Activated T-helper 17 cell treated with anti-CD3 and anti-CD28 coated beads, Interleukin-2, amount 50 U/mL, for 72 hours (primary cell): ENCODE data around the gene TRIM32. TPM values are rescaled to one million over a fixed set of nuclear protein-coding genes. Genes with fewer than 3 reads are reported as not detected.
"Not testable (repeated sequence)": the region's sequence is repeated elsewhere in the genome, so short reads cannot be mapped to it uniquely, and the experiment has no call there.

Source experiments
- ATAC-seq: fragments of 150-1000 bp; cut with Tn5 transposase; replicated peaks from 2 replicates; pipeline ENCODE4 v1.10.0; 2021; ENCODE audit warnings: mild to moderate bottlenecking, moderate library complexity
- H3K27ac Mint-ChIP-seq: one replicate; pipeline ENCODE4 v1.8.0; 2022; ENCODE audit warnings: mixed read lengths
- H3K27me3 Mint-ChIP-seq: one replicate; pipeline ENCODE4 v1.8.0; 2022; ENCODE audit warnings: mixed read lengths
- H3K36me3 Mint-ChIP-seq: one replicate; pipeline ENCODE4 v1.8.0; 2022; ENCODE audit warnings: low read depth, mild to moderate bottlenecking, mixed read lengths
- H3K4me1 Mint-ChIP-seq: one replicate; pipeline ENCODE4 v1.8.0; 2022; ENCODE audit warnings: mixed read lengths
- H3K4me3 Mint-ChIP-seq: one replicate; pipeline ENCODE4 v1.8.0; 2022; ENCODE audit warnings: mild to moderate bottlenecking, mixed read lengths
- H3K9me3 Mint-ChIP-seq: one replicate; pipeline ENCODE4 v1.8.0; 2022; ENCODE audit warnings: mixed read lengths
- total RNA-seq, 2 donors: library from RNA; stranded (reverse); gene quantifications; one replicate each; pipeline ENCODE4 v1.2.3, GENCODE V29; 2022

Gene TRIM32
- total RNA-seq, 2 donors from 2014 or later: 14.8 to 15.7 TPM

DNA sequence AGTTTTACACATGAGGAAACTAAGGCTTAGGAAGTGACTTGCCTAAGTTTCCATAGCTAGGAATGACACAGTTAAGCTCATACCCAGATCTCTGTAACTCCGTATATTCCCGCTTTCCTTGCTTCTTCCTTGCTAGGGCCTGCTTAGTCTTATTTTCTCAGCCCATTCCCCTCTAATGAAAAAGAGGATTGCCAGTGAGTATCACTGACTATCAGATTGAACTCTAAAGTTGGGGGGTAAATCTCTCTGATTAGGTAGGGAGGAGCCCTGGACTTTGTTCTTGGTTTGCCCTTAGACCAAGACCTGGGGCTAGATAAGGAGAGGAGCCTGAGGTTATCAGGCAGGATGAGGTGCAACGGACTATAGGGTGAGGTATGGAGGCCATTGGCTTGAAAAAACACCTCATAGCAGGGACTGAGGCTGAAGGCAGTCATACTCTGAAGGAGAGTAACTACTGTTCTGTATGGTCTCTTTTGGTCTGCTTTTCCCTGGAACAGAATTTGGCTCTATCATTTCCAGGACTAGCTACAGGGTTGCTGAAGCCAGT is 2.5 kb downstream of the TRIM32 start:
- H3K4me1 Mint-ChIP-seq: peaks cover 43% of the 10 kb centered on the region
- no peaks in the 10 kb centered on the region for H3K27me3 Mint-ChIP-seq
- peak overlapping the region; percentile 90 for H3K4me3 Mint-ChIP-seq
- no peaks in the 10 kb centered on the region for H3K9me3 Mint-ChIP-seq
- peaks cover 10% of the 10 kb centered on the region for H3K36me3 Mint-ChIP-seq
- no peak for ATAC-seq
- no peak overlapping the region for H3K27ac Mint-ChIP-seq

DNA sequence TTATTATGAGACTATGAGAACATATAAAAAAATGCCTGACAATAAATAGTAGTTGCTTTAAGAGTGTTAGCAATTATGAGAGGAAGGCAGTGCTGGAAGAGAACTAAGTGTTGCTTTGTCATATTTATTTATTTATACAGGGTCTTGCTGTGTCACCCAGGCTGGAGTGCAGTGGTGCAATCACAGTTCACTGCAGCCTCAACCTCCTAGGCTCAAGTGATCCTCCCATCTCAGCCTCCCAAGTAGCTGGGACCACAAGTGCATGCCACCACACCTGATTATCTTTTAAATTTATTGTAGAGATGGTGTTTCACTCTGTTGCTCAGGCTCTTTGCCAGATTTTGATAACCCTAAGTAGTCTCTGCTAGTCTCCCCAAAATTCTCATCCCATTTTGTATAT is 3.7 kb downstream of the TRIM32 start:
- not testable (repeated sequence) for H3K9me3 Mint-ChIP-seq, H3K27ac Mint-ChIP-seq, H3K27me3 Mint-ChIP-seq, H3K36me3 Mint-ChIP-seq, ATAC-seq, H3K4me3 Mint-ChIP-seq
- H3K4me1 Mint-ChIP-seq: peaks cover 48% of the 10 kb centered on the region

DNA sequence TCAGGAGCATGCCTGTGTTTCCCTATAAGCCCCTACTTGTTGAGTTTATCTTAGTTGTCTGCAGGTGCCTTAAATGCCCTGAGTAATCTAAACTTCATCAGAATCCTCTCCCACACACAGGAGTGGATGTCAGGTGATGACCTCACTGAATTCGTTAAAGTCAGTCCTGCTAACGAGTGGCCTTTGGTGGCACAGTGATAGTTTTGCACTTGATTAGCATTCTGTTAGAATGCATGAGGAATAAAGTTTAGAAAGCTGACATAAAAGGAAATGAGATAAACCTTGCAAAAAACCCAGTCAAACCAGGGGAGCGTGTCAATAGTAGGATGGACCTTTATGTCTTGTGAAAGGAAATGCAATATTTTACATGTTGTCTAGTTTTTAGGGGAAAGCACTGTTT is 4.5 kb downstream of the TRIM32 start:
- Mint-ChIP-seq H3K4me1 (peaks cover 55% of the 10 kb centered on the region), H3K9me3 (no peaks in the 10 kb centered on the region), H3K4me3 (peak overlapping the region; percentile 2), H3K27ac (no peak overlapping the region), H3K27me3 (no peaks in the 10 kb centered on the region), H3K36me3 (peaks cover 16% of the 10 kb centered on the region)
- no peak for ATAC-seq

DNA sequence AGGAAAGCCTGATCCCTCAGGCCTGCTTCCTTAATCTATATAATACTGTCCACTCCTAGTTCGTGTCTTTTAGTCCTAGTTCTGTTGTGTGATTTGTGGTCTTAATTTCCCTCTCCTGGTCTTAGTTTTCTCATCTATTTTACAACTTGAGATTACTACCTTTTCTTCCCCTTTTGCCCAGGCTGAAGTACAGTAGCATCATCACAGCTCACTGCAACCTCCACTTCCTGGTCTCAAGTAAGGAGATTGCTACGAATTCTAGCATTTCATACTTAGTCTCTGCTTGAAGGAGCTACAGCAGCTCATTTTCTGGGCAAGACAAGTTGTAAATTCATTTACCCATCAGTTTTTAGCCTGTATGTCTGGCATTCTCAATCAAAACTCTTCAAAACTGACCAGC is 5.5 kb downstream of the TRIM32 start:
- peaks cover 26% of the 10 kb centered on the region for H3K36me3 Mint-ChIP-seq
- peaks cover 54% of the 10 kb centered on the region for H3K4me1 Mint-ChIP-seq
- peak overlapping the region; percentile 3 for H3K4me3 Mint-ChIP-seq
- H3K27ac Mint-ChIP-seq: no peak overlapping the region
- ATAC-seq: no peak
- no peaks in the 10 kb centered on the region for H3K27me3 Mint-ChIP-seq
- no peaks in the 10 kb centered on the region for H3K9me3 Mint-ChIP-seq

DNA sequence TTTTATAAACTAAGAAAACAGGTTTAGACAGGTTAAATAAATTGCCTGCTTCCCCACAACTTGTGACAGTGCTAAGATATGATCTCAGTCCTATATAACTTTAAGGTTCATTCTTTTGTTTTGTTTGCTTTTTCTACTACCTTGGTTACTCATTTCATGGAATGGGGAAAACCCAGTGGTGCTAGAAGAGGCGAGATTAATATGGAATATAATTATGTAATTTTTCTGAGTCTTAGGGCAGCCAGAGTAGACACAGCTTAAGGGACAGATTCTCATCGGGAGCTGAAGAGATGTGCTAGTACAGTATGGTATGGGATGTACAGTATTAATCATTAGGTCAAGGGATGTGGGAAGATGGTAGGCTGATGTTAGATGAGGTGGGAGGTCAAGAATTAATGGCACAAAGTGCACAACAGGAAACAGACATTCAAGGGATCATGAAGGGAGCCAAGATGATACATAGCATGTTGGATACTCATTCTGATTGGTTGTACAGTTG is 6.2 kb downstream of the TRIM32 start:
- Mint-ChIP-seq H3K27me3 (no peaks in the 10 kb centered on the region), H3K27ac (no peak overlapping the region), H3K9me3 (no peaks in the 10 kb centered on the region), H3K36me3 (peaks cover 33% of the 10 kb centered on the region), H3K4me1 (peaks cover 47% of the 10 kb centered on the region), H3K4me3 (no peak overlapping the region)
- ATAC-seq: peak; percentile 62

DNA sequence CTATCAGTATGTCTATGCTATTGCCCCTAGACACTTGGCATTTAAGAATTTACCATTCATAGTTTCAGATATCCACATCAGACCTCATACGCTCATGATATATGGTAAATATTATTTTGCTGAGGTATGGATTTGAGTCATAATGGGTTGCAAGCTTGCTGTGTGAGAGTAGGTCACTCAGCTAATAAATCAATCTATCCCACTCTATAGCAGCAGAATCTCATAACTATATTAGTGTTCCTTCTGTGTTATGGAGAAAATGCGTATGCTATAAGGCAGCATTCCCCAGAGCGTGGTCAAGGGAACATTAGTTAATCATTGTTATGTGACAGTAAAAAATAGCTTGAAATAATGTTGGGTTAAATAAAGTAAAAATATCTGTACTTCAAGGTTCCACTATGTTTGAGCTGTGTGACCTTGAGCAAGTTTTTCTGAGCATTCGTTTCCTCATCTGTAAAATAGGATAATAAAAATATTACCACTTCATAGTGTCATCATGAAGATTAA is 7.7 kb downstream of the TRIM32 start:
- peaks cover 49% of the 10 kb centered on the region for H3K36me3 Mint-ChIP-seq

DNA sequence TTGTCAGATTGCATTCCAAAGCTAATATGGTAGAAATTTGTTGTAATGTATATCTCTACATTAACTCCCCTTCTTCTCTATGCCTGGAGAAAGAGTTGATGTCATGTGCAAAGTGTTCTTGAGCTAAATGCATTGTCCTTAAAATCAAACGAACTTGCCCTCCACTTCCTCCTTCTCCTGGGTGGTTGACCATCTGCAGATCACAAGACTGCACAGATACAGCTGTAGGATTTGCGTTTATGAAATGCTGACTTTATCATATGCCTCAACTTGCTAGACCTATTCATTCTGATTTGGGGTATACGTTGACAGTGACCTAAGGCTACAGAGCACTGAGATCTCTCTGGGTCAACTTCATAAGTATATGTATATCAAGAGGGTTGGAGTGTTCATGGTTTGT is 8.3 kb downstream of the TRIM32 start:
- Mint-ChIP-seq H3K27me3 (no peaks in the 10 kb centered on the region), H3K4me1 (peaks cover 40% of the 10 kb centered on the region), H3K9me3 (peaks cover 4% of the 10 kb centered on the region), H3K36me3 (peaks cover 55% of the 10 kb centered on the region), H3K4me3 (no peak overlapping the region), H3K27ac (no peak overlapping the region)
- ATAC-seq: no peak

More for the DNA sequence above, 7.7 kb downstream of the TRIM32 start:
- no peak for ATAC-seq
- Mint-ChIP-seq H3K4me3 (no peak overlapping the region), H3K27ac (no peak overlapping the region), H3K4me1 (peaks cover 36% of the 10 kb centered on the region), H3K9me3 (peaks cover under 1% of the 10 kb centered on the region), H3K27me3 (no peaks in the 10 kb centered on the region)

DNA sequence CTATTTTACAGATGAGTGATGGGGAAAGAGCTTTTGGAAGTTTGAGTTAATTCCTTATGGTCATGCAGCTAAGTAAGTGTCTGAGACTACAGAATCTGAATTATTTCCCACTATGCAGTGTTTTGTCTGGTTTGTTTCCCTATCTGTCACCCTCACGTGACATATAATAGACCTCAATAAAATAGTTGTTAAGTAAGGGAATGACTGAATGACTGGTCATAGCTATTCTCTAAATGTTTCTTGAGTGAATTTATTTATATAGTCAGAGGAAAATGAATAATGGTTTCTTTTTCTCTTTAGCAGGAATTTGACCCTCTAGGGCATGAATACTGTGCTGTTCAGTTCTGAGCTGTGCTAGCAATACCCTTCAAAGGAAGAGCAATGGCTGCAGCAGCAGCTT is 10.3 kb downstream of the TRIM32 start:
- Mint-ChIP-seq H3K9me3 (peaks cover 4% of the 10 kb centered on the region), H3K27ac (no peak overlapping the region)
- ATAC-seq: no peak

DNA sequence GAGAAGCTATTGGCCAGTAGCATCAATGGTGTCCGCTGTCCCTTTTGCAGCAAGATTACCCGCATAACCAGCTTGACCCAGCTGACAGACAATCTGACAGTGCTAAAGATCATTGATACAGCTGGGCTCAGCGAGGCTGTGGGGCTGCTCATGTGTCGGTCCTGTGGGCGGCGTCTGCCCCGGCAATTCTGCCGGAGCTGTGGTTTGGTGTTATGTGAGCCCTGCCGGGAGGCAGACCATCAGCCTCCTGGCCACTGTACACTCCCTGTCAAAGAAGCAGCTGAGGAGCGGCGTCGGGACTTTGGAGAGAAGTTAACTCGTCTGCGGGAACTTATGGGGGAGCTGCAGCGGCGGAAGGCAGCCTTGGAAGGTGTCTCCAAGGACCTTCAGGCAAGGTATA is 10.8 kb downstream of the TRIM32 start:
- Mint-ChIP-seq H3K4me1 (peaks cover 48% of the 10 kb centered on the region), H3K36me3 (peaks cover 64% of the 10 kb centered on the region), H3K27ac (no peak overlapping the region), H3K4me3 (no peak overlapping the region), H3K27me3 (no peaks in the 10 kb centered on the region), H3K9me3 (peaks cover 4% of the 10 kb centered on the region)
- ATAC-seq: no peak

More for the DNA sequence above, 10.3 kb downstream of the TRIM32 start:
- peaks cover 64% of the 10 kb centered on the region for H3K36me3 Mint-ChIP-seq
- no peak overlapping the region for H3K4me3 Mint-ChIP-seq
- peaks cover 51% of the 10 kb centered on the region for H3K4me1 Mint-ChIP-seq
- H3K27me3 Mint-ChIP-seq: no peaks in the 10 kb centered on the region

DNA sequence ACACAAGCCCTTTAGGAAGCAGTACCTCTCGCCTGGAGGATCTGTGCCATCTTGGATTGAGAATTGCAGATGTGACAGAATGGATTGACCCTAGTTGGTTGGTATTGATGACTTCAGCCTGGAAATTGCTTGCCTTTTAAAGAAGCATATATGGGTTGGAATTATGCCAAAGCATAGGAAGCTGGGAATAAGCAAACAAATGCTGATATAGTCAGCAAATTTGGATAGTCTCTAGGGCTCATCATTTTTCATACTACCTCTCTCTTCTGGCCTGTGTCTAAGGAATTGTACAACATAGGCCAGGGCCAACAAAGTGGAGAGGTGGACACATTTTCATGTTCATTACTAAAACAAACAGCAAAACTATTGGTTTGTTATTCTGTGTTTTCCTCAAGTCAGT is 13.2 kb downstream of the TRIM32 start:
- Mint-ChIP-seq H3K36me3 (peaks cover 59% of the 10 kb centered on the region), H3K4me1 (peaks cover 39% of the 10 kb centered on the region), H3K9me3 (peaks cover 4% of the 10 kb centered on the region), H3K4me3 (no peak overlapping the region), H3K27me3 (no peaks in the 10 kb centered on the region), H3K27ac (no peak overlapping the region)
- no peak for ATAC-seq

DNA sequence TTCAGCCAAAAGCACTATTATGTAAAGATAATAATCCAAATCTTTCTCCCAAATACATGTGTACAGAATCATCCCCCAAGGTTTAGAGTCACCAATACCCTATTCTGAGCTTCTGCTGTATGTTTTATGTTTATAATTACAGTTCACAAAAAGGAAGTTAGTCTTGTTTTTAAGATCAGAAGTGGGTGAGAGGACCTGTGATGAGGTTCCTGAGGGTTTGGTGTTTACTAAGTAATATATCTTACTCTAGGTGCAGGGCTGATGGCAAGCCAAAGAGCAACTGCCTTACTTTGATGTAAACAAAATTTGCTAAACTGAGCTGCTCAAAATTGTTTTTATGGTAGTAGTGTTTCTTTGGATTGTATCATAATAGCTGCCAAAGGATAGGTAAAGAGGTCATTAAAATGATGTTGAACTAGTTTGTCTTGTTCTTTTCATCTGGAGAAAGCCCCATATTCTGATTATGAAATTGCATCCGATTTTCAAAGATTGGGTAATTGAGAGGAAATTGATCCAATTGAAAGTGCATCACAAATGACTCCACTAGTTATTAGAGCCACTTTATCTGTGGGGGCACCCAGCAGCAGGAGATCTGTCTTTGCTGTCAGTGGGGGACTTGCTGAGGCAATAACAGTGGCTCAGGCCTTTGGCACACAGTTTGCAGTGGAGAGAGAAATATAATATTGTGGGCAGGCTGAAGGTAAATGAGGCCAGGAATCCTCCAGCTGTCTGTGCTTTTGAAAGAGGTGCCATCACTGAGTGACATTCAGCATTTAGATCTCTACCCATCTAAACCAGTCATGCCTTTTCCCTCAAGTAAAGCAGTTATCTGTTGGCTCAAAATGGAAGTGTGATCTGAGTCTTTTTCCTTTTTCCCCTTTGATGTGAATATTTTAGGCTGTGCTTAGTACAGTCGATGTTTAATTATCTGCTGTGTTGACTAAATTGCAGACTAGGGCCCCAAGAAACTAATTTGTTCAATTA is 14.1 kb downstream of the TRIM32 start:
- peaks cover 57% of the 10 kb centered on the region for H3K36me3 Mint-ChIP-seq
- ATAC-seq: peak; percentile 75
- H3K27ac Mint-ChIP-seq: peak overlapping the region; percentile 84
- H3K9me3 Mint-ChIP-seq: peaks cover 4% of the 10 kb centered on the region
- peaks cover 30% of the 10 kb centered on the region for H3K4me1 Mint-ChIP-seq
- no peaks in the 10 kb centered on the region for H3K27me3 Mint-ChIP-seq
- H3K4me3 Mint-ChIP-seq: peak overlapping the region; percentile 41

DNA sequence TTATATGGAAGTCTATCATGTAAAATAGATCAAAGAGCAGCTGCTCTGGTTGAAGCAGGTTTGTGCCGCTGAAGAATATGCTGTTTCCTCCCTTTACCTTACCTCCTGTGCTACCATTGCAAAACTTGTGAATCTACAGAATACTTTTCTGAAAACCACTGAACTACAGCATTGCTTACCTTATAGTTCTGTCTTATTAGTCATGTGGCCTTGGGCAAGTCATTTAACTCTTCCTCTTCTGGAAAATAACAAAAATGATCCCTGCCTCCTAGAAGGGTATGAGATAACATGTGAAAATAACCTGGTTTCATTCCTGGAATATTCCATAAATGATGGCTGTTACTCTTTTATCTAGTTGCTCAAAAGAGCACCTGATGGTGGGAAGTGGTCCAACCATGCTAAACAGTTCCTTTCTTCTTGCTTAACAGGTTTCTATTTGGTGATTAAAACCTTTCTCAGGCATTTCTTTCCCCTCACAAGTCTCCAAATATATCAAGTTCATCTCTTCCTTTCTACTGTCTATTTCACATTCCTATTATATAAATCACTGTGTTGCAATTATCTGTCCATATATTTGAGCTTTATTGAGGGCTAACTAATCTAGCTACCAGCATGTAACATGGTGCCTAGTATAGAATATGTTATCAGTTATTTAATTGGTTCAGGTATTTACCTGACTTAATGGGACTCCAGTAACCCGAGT is 15.0 kb downstream of the TRIM32 start:
- Mint-ChIP-seq H3K4me3 (peak overlapping the region; percentile 41), H3K36me3 (peaks cover 48% of the 10 kb centered on the region), H3K27ac (peak overlapping the region; percentile 84), H3K9me3 (peaks cover 4% of the 10 kb centered on the region), H3K4me1 (peaks cover 26% of the 10 kb centered on the region), H3K27me3 (no peaks in the 10 kb centered on the region)
- ATAC-seq: peak; percentile 59

DNA sequence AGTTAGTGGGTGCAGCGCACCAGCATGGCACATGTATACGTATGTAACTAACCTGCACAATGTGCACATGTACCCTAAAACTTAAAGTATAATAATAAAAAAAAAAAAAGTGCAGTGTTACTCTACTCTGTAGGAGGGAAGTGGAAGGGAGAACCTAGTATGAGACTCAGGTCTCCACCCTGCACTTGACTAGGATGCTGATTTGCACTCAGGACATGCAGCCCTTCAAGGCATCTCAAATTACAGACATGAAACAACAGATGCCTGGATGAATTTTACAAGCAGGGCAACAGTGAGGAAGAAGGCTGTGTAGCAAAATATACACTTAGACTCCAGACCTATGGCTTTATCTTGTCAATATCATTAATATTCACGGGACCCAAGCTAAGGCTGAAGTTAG is 16.5 kb downstream of the TRIM32 start:
- Mint-ChIP-seq H3K4me3 (no peak overlapping the region), H3K36me3 (peaks cover 32% of the 10 kb centered on the region), H3K27me3 (no peaks in the 10 kb centered on the region), H3K27ac (no peak overlapping the region), H3K4me1 (peaks cover 26% of the 10 kb centered on the region), H3K9me3 (peaks cover 4% of the 10 kb centered on the region)
- ATAC-seq: no peak

DNA sequence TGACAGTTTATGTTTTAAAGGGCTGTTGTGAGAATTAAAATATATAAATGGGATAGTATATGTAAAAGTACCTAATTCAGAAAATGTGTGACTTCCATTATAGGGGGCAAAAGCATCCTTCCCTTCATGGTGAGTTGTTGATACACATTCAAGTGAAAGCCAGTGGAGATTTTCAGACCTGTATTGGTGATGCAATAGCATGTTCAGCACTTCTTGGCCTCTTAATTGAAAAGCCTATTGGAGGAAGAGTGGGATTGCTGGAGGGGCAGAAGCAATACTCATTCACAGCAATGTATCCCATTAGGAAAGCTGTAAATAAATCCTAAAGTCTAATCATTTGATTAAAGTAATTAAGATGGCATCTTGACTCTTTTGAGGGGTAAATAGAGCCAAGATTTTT is 17.4 kb downstream of the TRIM32 start:
- Mint-ChIP-seq H3K4me3 (no peak overlapping the region), H3K4me1 (peaks cover 26% of the 10 kb centered on the region), H3K27ac (no peak overlapping the region), H3K9me3 (peaks cover 4% of the 10 kb centered on the region), H3K36me3 (peaks cover 24% of the 10 kb centered on the region), H3K27me3 (no peaks in the 10 kb centered on the region)
- ATAC-seq: no peak
